Lower leg skin (tissue), 3 donors: ENCODE results near the gene GPR157.

Source experiments
- CTCF ChIP-seq, 3 donors: fragments of 450-650 bp; IDR thresholded peaks; one replicate each; pipeline ENCODE4 v1.5.1; 2016; ENCODE audit warnings: antibody characterized with exemption in 3 of 3, mild to moderate bottlenecking in 3 of 3, moderate library complexity in 2 of 3
- POLR2A ChIP-seq, 2 donors: fragments of 450-650 bp; IDR thresholded peaks; one replicate each; pipeline ENCODE4 v1.6.1; 2016 to 2017; ENCODE audit warnings: antibody characterized with exemption in 2 of 2, mild to moderate bottlenecking in 1 of 2, moderate library complexity in 1 of 2

- TF ChIP-seq POLR2A (IDR thresholded peaks at IDR 0.05) (no peak), CTCF (IDR thresholded peaks at IDR 0.05) (no peak)
Measured at GRCh38 chr1:9065213-9065751, 63.6 kb downstream of the GPR157 start.
